Naive thymus-derived CD4-positive, alpha-beta T cell (primary cell): ENCODE measurements around the gene BHMT2. TPM values are rescaled to one million over a fixed set of nuclear protein-coding genes. Genes with fewer than 3 reads are reported as not detected.

Experiments
- ATAC-seq: fragments of 150-1000 bp; cut with Tn5 transposase; 2 replicates; pipeline ENCODE4 v1.10.0; 2021; ENCODE audit warnings: mild to moderate bottlenecking, moderate library complexity
- CTCF ChIA-PET: fragments of 350-600 bp; sonication (Branson Sonifier 250); formaldehyde crosslinking; loops from one replicate; lab custom pipeline; 2021; ENCODE audit warnings: antibody characterized with exemption; lab: Charles Lee
- POLR2A ChIA-PET: fragments of 350-600 bp; sonication (Branson Sonifier 250); formaldehyde crosslinking; loops from one replicate; lab custom pipeline; 2021; ENCODE audit warnings: antibody characterized with exemption, inconsistent platforms; lab: Charles Lee
- DNase-seq, 9 donors: peaks; one replicate each; pipeline versions ENCODE4 v3.0.0 to v3.0.0-alpha.2; 2020 to 2022; ENCODE audit warnings: mixed read lengths in 1 of 9
- H3K27ac ChIP-seq: one replicate; pipeline ENCODE4 v1.7.0; 2013; ENCODE audit warnings: mild to moderate bottlenecking, low read depth, low read length, moderate library complexity
- H3K27me3 ChIP-seq, 2 donors: one replicate each; pipeline ENCODE4 v1.7.0; 2013; ENCODE audit warnings: low read length in 2 of 2, mild to moderate bottlenecking in 2 of 2, moderate library complexity in 2 of 2; ENCODE audit not compliant: control insufficient read depth in 2 of 2, insufficient read depth in 2 of 2
- H3K36me3 ChIP-seq, 3 experiments: 1 replicate in 2 of 3; 2 replicates in 1 of 3; pipeline ENCODE4 v1.7.0; 2013; ENCODE audit warnings: low read length in 3 of 3, mild to moderate bottlenecking in 3 of 3, moderate library complexity in 1 of 3; ENCODE audit not compliant: insufficient read depth in 3 of 3, control insufficient read depth in 2 of 3
- H3K4me1 ChIP-seq, 2 donors: one replicate each; pipeline ENCODE4 v1.7.0; 2013; ENCODE audit warnings: low read length in 2 of 2, mild to moderate bottlenecking in 2 of 2, moderate library complexity in 1 of 2; ENCODE audit not compliant: control insufficient read depth in 2 of 2, insufficient read depth in 2 of 2
- H3K4me3 ChIP-seq: 2 replicates; pipeline ENCODE4 v1.7.0; 2013; ENCODE audit warnings: mild to moderate bottlenecking, low read length
- H3K9me3 ChIP-seq, 3 experiments: 1 replicate in 2 of 3; 2 replicates in 1 of 3; pipeline ENCODE4 v1.7.0; 2013; ENCODE audit warnings: low read length in 3 of 3; ENCODE audit not compliant: control insufficient read depth in 2 of 3
- H3K27ac Mint-ChIP-seq, 9 donors: one replicate each; pipeline ENCODE4 v1.8.0; 2020 to 2022; ENCODE audit warnings: mixed read lengths in 9 of 9, mild to moderate bottlenecking in 8 of 9, moderate library complexity in 5 of 9, inconsistent platforms in 2 of 9
- H3K27me3 Mint-ChIP-seq, 5 donors: one replicate each; pipeline ENCODE4 v1.8.0; 2021 to 2022; ENCODE audit warnings: mixed read lengths in 5 of 5, mild to moderate bottlenecking in 1 of 5
- H3K36me3 Mint-ChIP-seq, 5 donors: one replicate each; pipeline ENCODE4 v1.8.0; 2020 to 2022; ENCODE audit warnings: mixed read lengths in 5 of 5, mild to moderate bottlenecking in 3 of 5, inconsistent platforms in 1 of 5
- H3K4me1 Mint-ChIP-seq, 7 donors: one replicate each; pipeline ENCODE4 v1.8.0; 2020 to 2022; ENCODE audit warnings: mixed read lengths in 7 of 7, mild to moderate bottlenecking in 3 of 7, inconsistent platforms in 1 of 7
- H3K4me3 Mint-ChIP-seq, 10 donors: one replicate each; pipeline ENCODE4 v1.8.0; 2020 to 2022; ENCODE audit warnings: mild to moderate bottlenecking in 10 of 10, mixed read lengths in 10 of 10, moderate library complexity in 6 of 10, inconsistent platforms in 2 of 10
- H3K9me3 Mint-ChIP-seq, 11 donors: one replicate each; pipeline ENCODE4 v1.8.0; 2020 to 2022; ENCODE audit warnings: mixed read lengths in 11 of 11, mild to moderate bottlenecking in 4 of 11, inconsistent platforms in 1 of 11, moderate library complexity in 1 of 11
- intact Hi-C, 2 donors: fragments of 100-400 bp; cut with micrococcal nuclease; formaldehyde crosslinking; loops; one replicate each; pipeline ENCODE4 v1.15.1; 2023
- polyA plus RNA-seq, 2 donors: library from polyadenylated mRNA; unstranded; fragments of 300-500 nt; fragmentation: Illumina TruSeq; gene quantifications; one replicate each; pipeline ENCODE4 v1.2.3, GENCODE V29; 2021
- total RNA-seq, 6 experiments: library from RNA in 5 of 6; stranded (reverse) in 5 of 6; gene quantifications; 1 replicate in 5 of 6; 2 replicates in 1 of 6; pipeline ENCODE4 v1.2.3 and lab custom pipeline; 2021 to 2026

Gene BHMT2
- total and polyA plus RNA-seq, 7 experiments from 2014 or later, result not detected

- Mint-ChIP-seq H3K9me3 (peaks cover 0 to 5% (median 0%) of the 10 kb centered on the region in 11 donors), H3K36me3 (no peaks in the 10 kb centered on the region), H3K27ac (peak overlapping the region in 1 of 9 donors; percentile 65), H3K4me3 (peak overlapping the region in 9 of 10 donors; percentile 31 to 70 (median 61)), H3K27me3 (peaks cover 46 to 65% (median 58%) of the 10 kb centered on the region in 5 donors), H3K4me1 (peaks cover 7 to 14% (median 12%) of the 10 kb centered on the region in 7 donors)
- no peaks in the 10 kb centered on the region for H3K9me3 ChIP-seq
- H3K4me1 ChIP-seq, result no peaks in the 10 kb centered on the region
- CTCF ChIA-PET, result interaction anchor here (0.5 to 7.4 kb wide), 6 partner anchors 10 to 111 kb away, joined by 3 to 49 read pairs (median 4); partner anchors contain the start of gene ARSB
- H3K27ac ChIP-seq, result no peak overlapping the region
- no peaks in the 10 kb centered on the region for H3K27me3 ChIP-seq
- no peaks in the 10 kb centered on the region for H3K36me3 ChIP-seq
- DNase-seq (peak in 8 of 9 donors; percentile 11 to 44 (median 32)), ATAC-seq (peak; percentile 73)
- intact Hi-C loops, result loop anchor here (1.0 to 10.0 kb wide), 5 partner anchors 44 to 1060 kb away; no protein-coding TSS in a partner anchor
- H3K4me3 ChIP-seq, result no peak overlapping the region
- POLR2A ChIA-PET, result no interaction called here
These were observed 44.5 kb upstream of the BHMT2 start for GRCh38 chr5:79025054-79025472.

- DNase-seq (no peak), ATAC-seq (no peak)
- intact Hi-C loops, result no loop called here
- Mint-ChIP-seq H3K27ac (no peak overlapping the region), H3K36me3 (no peaks in the 10 kb centered on the region), H3K9me3 (no peaks in the 10 kb centered on the region), H3K27me3 (peaks cover under 1 to 20% (median 13%) of the 10 kb centered on the region in 5 donors), H3K4me1 (no peaks in the 10 kb centered on the region), H3K4me3 (no peak overlapping the region)
- Histone ChIP-seq H3K36me3 (no peaks in the 10 kb centered on the region), H3K4me3 (no peak overlapping the region), H3K4me1 (no peaks in the 10 kb centered on the region), H3K27ac (no peak overlapping the region), H3K9me3 (no peaks in the 10 kb centered on the region), H3K27me3 (no peaks in the 10 kb centered on the region)
- POLR2A ChIA-PET, result no interaction called here
- CTCF ChIA-PET, result interaction anchor here (0.7 kb wide), 1 partner anchor 289 kb away, joined by 3 read pairs; no protein-coding TSS in a partner anchor
These were observed 38.7 kb upstream of the BHMT2 start for GRCh38 chr5:79030663-79031484.

GRCh38 chr5:79031485-79031867 is 38.1 kb upstream of the BHMT2 start:
- no peak overlapping the region for H3K4me3 ChIP-seq
- Mint-ChIP-seq H3K36me3 (no peaks in the 10 kb centered on the region), H3K4me1 (no peaks in the 10 kb centered on the region), H3K4me3 (no peak overlapping the region), H3K9me3 (no peaks in the 10 kb centered on the region), H3K27me3 (peaks cover 0 to 18% (median 11%) of the 10 kb centered on the region in 5 donors), H3K27ac (no peak overlapping the region)
- intact Hi-C loops, result no loop called here
- no peak overlapping the region for H3K27ac ChIP-seq
- H3K4me1 ChIP-seq, result no peaks in the 10 kb centered on the region
- H3K27me3 ChIP-seq, result no peaks in the 10 kb centered on the region
- CTCF ChIA-PET, result no interaction called here
- ATAC-seq (no peak), DNase-seq (no peak)
- no peaks in the 10 kb centered on the region for H3K9me3 ChIP-seq
- no peaks in the 10 kb centered on the region for H3K36me3 ChIP-seq
- POLR2A ChIA-PET, result no interaction called here

GRCh38 chr5:79032031-79032695 is 37.4 kb upstream of the BHMT2 start:
- peaks cover 0 to 4% (median 0%) of the 10 kb centered on the region in 3 experiments for H3K9me3 ChIP-seq
- no peak overlapping the region for H3K4me3 ChIP-seq
- no peaks in the 10 kb centered on the region for H3K36me3 ChIP-seq
- no peak for ATAC-seq
- no peak for DNase-seq
- no peaks in the 10 kb centered on the region for H3K27me3 ChIP-seq
- H3K27ac ChIP-seq, result no peak overlapping the region
- H3K4me1 ChIP-seq, result no peaks in the 10 kb centered on the region
- Mint-ChIP-seq H3K4me1 (no peaks in the 10 kb centered on the region), H3K9me3 (peaks cover 0 to 6% (median 0%) of the 10 kb centered on the region in 11 donors), H3K27ac (no peak overlapping the region), H3K27me3 (peaks cover 0 to 11% (median 5%) of the 10 kb centered on the region in 5 donors), H3K4me3 (no peak overlapping the region), H3K36me3 (no peaks in the 10 kb centered on the region)
- ChIA-PET CTCF (no interaction called here), POLR2A (no interaction called here)
- intact Hi-C loops, result no loop called here

- Mint-ChIP-seq H3K9me3 (peaks cover 0 to 7% (median 0%) of the 10 kb centered on the region in 11 donors), H3K27ac (no peak overlapping the region), H3K4me3 (no peak overlapping the region), H3K27me3 (peaks cover 0 to 8% (median 0%) of the 10 kb centered on the region in 5 donors), H3K4me1 (no peaks in the 10 kb centered on the region), H3K36me3 (no peaks in the 10 kb centered on the region)
- Histone ChIP-seq H3K27me3 (no peaks in the 10 kb centered on the region), H3K36me3 (no peaks in the 10 kb centered on the region), H3K4me1 (no peaks in the 10 kb centered on the region), H3K4me3 (no peak overlapping the region), H3K27ac (no peak overlapping the region), H3K9me3 (peaks cover 0 to 4% (median 0%) of the 10 kb centered on the region in 3 experiments)
- ATAC-seq, result no peak
- DNase-seq, result no peak
- ChIA-PET POLR2A (no interaction called here), CTCF (no interaction called here)
- intact Hi-C loops, result no loop called here
These were observed 36.8 kb upstream of the BHMT2 start for GRCh38 chr5:79032782-79033181.

GRCh38 chr5:79035237-79035636 is 34.3 kb upstream of the BHMT2 start:
- ATAC-seq (no peak), DNase-seq (no peak)
- no peaks in the 10 kb centered on the region for H3K4me1 Mint-ChIP-seq
- no peak overlapping the region for H3K4me3 Mint-ChIP-seq
- Histone ChIP-seq H3K36me3 (no peaks in the 10 kb centered on the region), H3K4me3 (no peak overlapping the region), H3K27me3 (no peaks in the 10 kb centered on the region), H3K4me1 (no peaks in the 10 kb centered on the region), H3K27ac (no peak overlapping the region), H3K9me3 (peaks cover 0 to 4% (median 0%) of the 10 kb centered on the region in 3 experiments)
- intact Hi-C loops, result no loop called here
- no peak overlapping the region for H3K27ac Mint-ChIP-seq
- no peaks in the 10 kb centered on the region for H3K36me3 Mint-ChIP-seq
- CTCF ChIA-PET, result no interaction called here
- H3K9me3 Mint-ChIP-seq, result peaks cover 0 to 7% (median 0%) of the 10 kb centered on the region in 11 donors
- POLR2A ChIA-PET, result no interaction called here
- H3K27me3 Mint-ChIP-seq, result peaks cover 0 to 3% (median 0%) of the 10 kb centered on the region in 5 donors
